ENCODE measurements around the gene CCDC192. TPM values are rescaled to one million over a fixed set of nuclear protein-coding genes. Genes with fewer than 3 reads are reported as not detected.
A peak's percentile ranks its signal among the peaks of the same experiment; 100 is the strongest.

The CCDC192 gene
- total RNA-seq, 1 donor from 2014 or later: 1.3 TPM

- Mint-ChIP-seq H3K4me3 (no peak overlapping the region), H3K36me3 (ENCODE audit: low read depth) (no peaks in the 10 kb centered on the region), H3K27me3 (ENCODE audit: low read depth) (no peaks in the 10 kb centered on the region), H3K4me1 (peaks cover under 1% of the 10 kb centered on the region), H3K9me3 (no peaks in the 10 kb centered on the region), H3K27ac (ENCODE audit: unreplicated experiment) (no peak overlapping the region)
- DNase-seq (ENCODE audit: low read depth, low spot score): no peak
- peak; percentile 39 for TF ChIP-seq CTCF (conservative IDR thresholded peaks at IDR 0.05)
These were observed 162.1 kb downstream of the CCDC192 start for GRCh38 chr5:127865273-127865672.

- Mint-ChIP-seq H3K27ac (ENCODE audit: unreplicated experiment) (no peak overlapping the region), H3K4me3 (no peak overlapping the region)
These were observed 164.0 kb downstream of the CCDC192 start for GRCh38 chr5:127867022-127867783.

GRCh38 chr5:127870914-127871313 is 167.7 kb downstream of the CCDC192 start:
- TF ChIP-seq CTCF (conservative IDR thresholded peaks at IDR 0.05): no peak
- Mint-ChIP-seq H3K9me3 (no peaks in the 10 kb centered on the region), H3K27ac (ENCODE audit: unreplicated experiment) (no peak overlapping the region), H3K4me1 (peaks cover 13% of the 10 kb centered on the region), H3K27me3 (ENCODE audit: low read depth) (no peaks in the 10 kb centered on the region), H3K4me3 (no peak overlapping the region), H3K36me3 (ENCODE audit: low read depth) (no peaks in the 10 kb centered on the region)
- DNase-seq (ENCODE audit: low read depth, low spot score): no peak

More at GRCh38 chr5:127867022-127867783, 164.0 kb downstream of the CCDC192 start:
- Mint-ChIP-seq H3K4me1 (peaks cover 13% of the 10 kb centered on the region), H3K27me3 (ENCODE audit: low read depth) (no peaks in the 10 kb centered on the region), H3K36me3 (ENCODE audit: low read depth) (no peaks in the 10 kb centered on the region), H3K9me3 (no peaks in the 10 kb centered on the region)
- no peak for TF ChIP-seq CTCF (conservative IDR thresholded peaks at IDR 0.05)
- no peak for DNase-seq (ENCODE audit: low read depth, low spot score)

GRCh38 chr5:127871503-127872153 is 168.4 kb downstream of the CCDC192 start:
- no peak for DNase-seq (ENCODE audit: low read depth, low spot score)
- no peak overlapping the region for H3K4me3 Mint-ChIP-seq
- H3K27ac Mint-ChIP-seq (ENCODE audit: unreplicated experiment): no peak overlapping the region
- TF ChIP-seq CTCF (conservative IDR thresholded peaks at IDR 0.05): no peak
- H3K36me3 Mint-ChIP-seq (ENCODE audit: low read depth): no peaks in the 10 kb centered on the region
- H3K4me1 Mint-ChIP-seq: peaks cover 13% of the 10 kb centered on the region
- no peaks in the 10 kb centered on the region for H3K27me3 Mint-ChIP-seq (ENCODE audit: low read depth)
- H3K9me3 Mint-ChIP-seq: no peaks in the 10 kb centered on the region

GRCh38 chr5:127872494-127872893 is 169.3 kb downstream of the CCDC192 start:
- H3K36me3 Mint-ChIP-seq (ENCODE audit: low read depth): no peaks in the 10 kb centered on the region
- no peaks in the 10 kb centered on the region for H3K27me3 Mint-ChIP-seq (ENCODE audit: low read depth)
- H3K27ac Mint-ChIP-seq (ENCODE audit: unreplicated experiment): no peak overlapping the region
- H3K9me3 Mint-ChIP-seq: no peaks in the 10 kb centered on the region
- no peak for DNase-seq (ENCODE audit: low read depth, low spot score)
- peaks cover 16% of the 10 kb centered on the region for H3K4me1 Mint-ChIP-seq
- no peak overlapping the region for H3K4me3 Mint-ChIP-seq
- no peak for TF ChIP-seq CTCF (conservative IDR thresholded peaks at IDR 0.05)
